Natural killer cell (primary cell): ENCODE data around the gene SCFD2. TPM values are rescaled to one million over a fixed set of nuclear protein-coding genes. Genes with fewer than 3 reads are reported as not detected.

Source experiments
- ATAC-seq, 3 donors: fragments of 150-1000 bp in 2 of 3; fragments of 200-7000 bp in 1 of 3; cut with Tn5 transposase; 1 replicate in 1 of 3; 2 replicates in 2 of 3; pipeline ENCODE4 v1.10.0; 2021; ENCODE audit warnings: mild to moderate bottlenecking in 2 of 3, moderate library complexity in 2 of 3
- DNase-seq, 2 donors: peaks; one replicate each; pipeline versions ENCODE4 v3.0.0 to v3.0.0-alpha.2; 2013 to 2021; ENCODE audit warnings: mixed read lengths in 1 of 2
- H3K27ac ChIP-seq: one replicate; pipeline ENCODE4 v1.5.1; 2013; ENCODE audit warnings: mild to moderate bottlenecking, low read length
- H3K27me3 ChIP-seq: one replicate; pipeline ENCODE4 v1.6.1; 2013; ENCODE audit warnings: low read length; ENCODE audit not compliant: control insufficient read depth, insufficient read depth
- H3K36me3 ChIP-seq: one replicate; pipeline ENCODE4 v1.6.1; 2013; ENCODE audit warnings: low read length; ENCODE audit not compliant: control insufficient read depth, insufficient read depth
- H3K4me1 ChIP-seq: one replicate; pipeline ENCODE4 v1.6.1; 2013; ENCODE audit warnings: low read length; ENCODE audit not compliant: control insufficient read depth, insufficient read depth
- H3K4me3 ChIP-seq: one replicate; pipeline ENCODE4 v1.5.1; 2013; ENCODE audit warnings: low read length
- H3K9me3 ChIP-seq: one replicate; pipeline ENCODE4 v1.6.1; 2013; ENCODE audit warnings: low read length; ENCODE audit not compliant: control insufficient read depth, insufficient read depth
- H3K27ac Mint-ChIP-seq, 2 donors: one replicate each; pipeline ENCODE4 v1.8.0; 2022; ENCODE audit warnings: mild to moderate bottlenecking in 2 of 2, mixed read lengths in 2 of 2, moderate library complexity in 1 of 2
- H3K27me3 Mint-ChIP-seq, 2 donors: one replicate each; pipeline ENCODE4 v1.8.0; 2022; ENCODE audit warnings: low read depth in 2 of 2, mixed read lengths in 2 of 2
- H3K36me3 Mint-ChIP-seq: one replicate; pipeline ENCODE4 v1.8.0; 2022; ENCODE audit warnings: mixed read lengths
- H3K4me1 Mint-ChIP-seq, 2 donors: one replicate each; pipeline ENCODE4 v1.8.0; 2022; ENCODE audit warnings: mixed read lengths in 2 of 2
- H3K4me3 Mint-ChIP-seq: one replicate; pipeline ENCODE4 v1.8.0; 2022; ENCODE audit warnings: mild to moderate bottlenecking, moderate library complexity, mixed read lengths
- H3K9me3 Mint-ChIP-seq, 2 donors: one replicate each; pipeline ENCODE4 v1.8.0; 2022; ENCODE audit warnings: mixed read lengths in 2 of 2
- WGBS: methylation state at CpG from one replicate; pipeline ENCODE4 v1.1.7; 2013; ENCODE audit warnings: missing lambda C conversion rate; ENCODE audit not compliant: insufficient coverage; 5-methylcytosine and 5-hydroxymethylcytosine counted together
- intact Hi-C: fragments of 100-400 bp; cut with micrococcal nuclease; formaldehyde crosslinking; loops from one replicate; pipeline ENCODE4 v1.14.2; 2022
- total RNA-seq, 4 donors: library from RNA; stranded (reverse); fragments of 120-200 nt in 1 of 4; gene quantifications; one replicate each; pipeline versions ENCODE4 v1.2.3 to v1.2.4, GENCODE V29; 2013 to 2022
- TF ChIP-seq, protein P1 (sequence below): fragments of 200-600 bp; IDR thresholded peaks from one replicate; pipeline ENCODE4 v1.8.0; 2022; ENCODE audit warnings: antibody characterized with exemption

Gene SCFD2
- total RNA-seq, 3 donors from 2014 or later (not counting 1 experiment from before 2014, with no cell fraction given): 26.4 to 29.4 (median 28.9) TPM

DNA sequence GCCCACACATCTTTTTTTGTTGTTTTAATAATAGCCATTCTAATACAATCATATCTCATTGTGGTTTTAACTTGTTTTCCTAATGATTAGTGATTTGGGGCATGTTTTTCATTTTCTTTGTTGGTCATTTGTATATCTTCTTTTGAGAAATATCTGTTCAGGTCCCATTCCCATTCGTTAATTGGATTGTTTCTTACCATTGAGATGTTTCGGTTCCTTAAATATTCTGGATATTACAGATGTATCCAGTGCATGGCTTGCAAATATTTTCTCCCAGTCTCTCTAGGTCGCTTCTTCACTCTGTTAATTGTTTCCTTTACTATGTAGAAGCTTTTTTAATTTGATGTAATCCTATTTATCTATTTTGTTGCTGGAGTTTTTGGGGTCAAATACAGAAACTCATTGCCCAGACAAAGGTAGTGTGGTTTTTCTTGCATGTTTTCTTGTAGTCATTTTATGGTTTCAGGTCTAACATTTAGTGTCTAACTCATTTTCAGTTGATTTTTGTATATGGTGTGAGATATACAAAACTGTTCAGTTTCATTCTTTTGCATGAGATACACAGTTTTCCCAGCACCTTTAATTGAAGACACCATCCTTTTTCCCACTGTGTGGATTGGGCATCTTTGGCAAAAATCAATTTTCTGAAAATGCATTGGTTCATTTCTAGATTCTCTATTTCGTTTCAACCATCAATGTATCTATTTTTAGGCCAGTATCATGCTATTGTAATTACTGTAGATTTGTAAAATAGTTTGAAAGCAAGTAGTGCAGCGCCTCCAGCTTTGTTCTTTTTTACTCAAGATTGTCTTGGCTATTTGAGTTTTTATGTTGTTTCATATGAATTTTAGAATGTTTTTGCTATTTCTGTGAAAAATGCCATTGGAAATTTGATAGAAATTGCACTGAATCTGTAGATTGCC lies 195.9 kb downstream of the SCFD2 start:
- no peak for ATAC-seq
- intact Hi-C loops: no loop called here

DNA sequence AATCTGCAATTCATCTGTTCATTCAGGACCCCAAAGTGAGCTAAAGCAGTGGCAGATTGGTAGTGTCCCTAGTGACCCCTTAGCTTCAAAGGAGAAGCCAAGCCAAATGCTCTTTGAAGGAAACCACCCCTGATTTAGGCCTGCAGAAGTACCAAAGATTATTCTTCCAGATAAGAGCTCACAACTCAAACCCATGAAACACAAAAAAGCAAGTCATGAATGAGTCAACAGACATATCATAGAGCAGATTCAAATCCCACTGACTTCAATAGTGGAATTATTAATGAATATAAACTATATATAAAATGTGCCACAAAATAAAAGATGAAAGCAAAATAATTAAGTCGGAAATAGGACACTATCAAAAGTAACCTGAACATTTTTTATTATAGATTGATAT lies 197.6 kb downstream of the SCFD2 start:
- Histone ChIP-seq H3K9me3 (no peaks in the 10 kb centered on the region), H3K36me3 (peaks cover 2% of the 10 kb centered on the region), H3K27ac (no peak overlapping the region), H3K27me3 (no peaks in the 10 kb centered on the region), H3K4me3 (no peak overlapping the region), H3K4me1 (no peaks in the 10 kb centered on the region)
- Mint-ChIP-seq H3K27me3 (no peaks in the 10 kb centered on the region), H3K36me3 (peaks cover under 1% of the 10 kb centered on the region), H3K9me3 (peaks cover under 1 to 2% of the 10 kb centered on the region in 2 donors), H3K27ac (no peak overlapping the region), H3K4me1 (no peaks in the 10 kb centered on the region), H3K4me3 (no peak overlapping the region)
- intact Hi-C loops: no loop called here
- ATAC-seq: no peak
- DNase-seq: no peak
- TF ChIP-seq, protein P1, sequence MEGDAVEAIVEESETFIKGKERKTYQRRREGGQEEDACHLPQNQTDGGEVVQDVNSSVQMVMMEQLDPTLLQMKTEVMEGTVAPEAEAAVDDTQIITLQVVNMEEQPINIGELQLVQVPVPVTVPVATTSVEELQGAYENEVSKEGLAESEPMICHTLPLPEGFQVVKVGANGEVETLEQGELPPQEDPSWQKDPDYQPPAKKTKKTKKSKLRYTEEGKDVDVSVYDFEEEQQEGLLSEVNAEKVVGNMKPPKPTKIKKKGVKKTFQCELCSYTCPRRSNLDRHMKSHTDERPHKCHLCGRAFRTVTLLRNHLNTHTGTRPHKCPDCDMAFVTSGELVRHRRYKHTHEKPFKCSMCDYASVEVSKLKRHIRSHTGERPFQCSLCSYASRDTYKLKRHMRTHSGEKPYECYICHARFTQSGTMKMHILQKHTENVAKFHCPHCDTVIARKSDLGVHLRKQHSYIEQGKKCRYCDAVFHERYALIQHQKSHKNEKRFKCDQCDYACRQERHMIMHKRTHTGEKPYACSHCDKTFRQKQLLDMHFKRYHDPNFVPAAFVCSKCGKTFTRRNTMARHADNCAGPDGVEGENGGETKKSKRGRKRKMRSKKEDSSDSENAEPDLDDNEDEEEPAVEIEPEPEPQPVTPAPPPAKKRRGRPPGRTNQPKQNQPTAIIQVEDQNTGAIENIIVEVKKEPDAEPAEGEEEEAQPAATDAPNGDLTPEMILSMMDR: no peak
- no CpG with 5 or more reads among the region's 1 CpG for WGBS

More for the DNA sequence above, 195.9 kb downstream of the SCFD2 start:
- H3K4me1 ChIP-seq: no peaks in the 10 kb centered on the region
- Mint-ChIP-seq H3K27ac (no peak overlapping the region), H3K4me1 (peaks cover 0 to 5% of the 10 kb centered on the region in 2 donors), H3K36me3 (peaks cover 8% of the 10 kb centered on the region), H3K9me3 (peaks cover 6% of the 10 kb centered on the region in 2 donors), H3K27me3 (no peaks in the 10 kb centered on the region), H3K4me3 (no peak overlapping the region)
- H3K36me3 ChIP-seq: peaks cover 2% of the 10 kb centered on the region
- no peaks in the 10 kb centered on the region for H3K9me3 ChIP-seq
- DNase-seq: no peak
- H3K4me3 ChIP-seq: no peak overlapping the region
- TF ChIP-seq, protein P1: no peak
- H3K27ac ChIP-seq: no peak overlapping the region
- no peaks in the 10 kb centered on the region for H3K27me3 ChIP-seq
- 93% methylated on average over 3 of the region's 5 CpGs for WGBS

DNA sequence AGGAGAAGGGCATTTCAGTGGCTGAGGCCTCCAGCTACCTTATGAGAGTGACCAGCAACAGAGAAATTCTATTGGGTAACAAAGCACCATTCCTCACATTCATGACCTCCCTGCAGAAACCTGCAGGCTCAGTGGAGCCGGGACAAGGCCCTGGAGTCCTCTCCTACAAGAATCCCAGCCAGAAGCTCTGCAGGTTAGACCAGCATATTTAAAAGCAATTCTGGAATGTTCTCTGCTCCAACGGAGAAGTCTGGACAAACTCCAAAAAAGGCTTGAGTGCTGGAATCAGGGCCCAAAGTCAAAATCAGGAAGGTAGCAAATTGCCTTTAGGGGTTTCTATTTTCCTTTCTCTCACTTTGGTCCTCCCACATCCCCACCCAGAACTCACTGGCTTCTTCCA lies 202.9 kb downstream of the SCFD2 start:
- no peaks in the 10 kb centered on the region for H3K4me1 Mint-ChIP-seq

More for the DNA sequence above, 202.9 kb downstream of the SCFD2 start:
- no peaks in the 10 kb centered on the region for H3K4me1 ChIP-seq
- H3K4me3 ChIP-seq: no peak overlapping the region
- no peaks in the 10 kb centered on the region for H3K27me3 ChIP-seq
- WGBS: 98% methylated on average over 2 of the region's 2 CpGs
- Mint-ChIP-seq H3K27me3 (no peaks in the 10 kb centered on the region), H3K9me3 (no peaks in the 10 kb centered on the region), H3K27ac (no peak overlapping the region), H3K4me3 (no peak overlapping the region), H3K36me3 (no peaks in the 10 kb centered on the region)
- H3K27ac ChIP-seq: no peak overlapping the region
- DNase-seq: no peak
- H3K9me3 ChIP-seq: no peaks in the 10 kb centered on the region
- intact Hi-C loops: no loop called here
- ATAC-seq: no peak
- TF ChIP-seq, protein P1: no peak
- no peaks in the 10 kb centered on the region for H3K36me3 ChIP-seq
